HG03571 (cell line): ENCODE results near the gene HYCC1.
A peak's percentile ranks its signal among the peaks of the same experiment; 100 is the strongest.
"Not testable (repeated sequence)": the region's sequence is repeated elsewhere in the genome, so short reads cannot be mapped to it uniquely, and the experiment has no call there.

Source experiments
- ATAC-seq: cut with Tn5 transposase; IDR thresholded peaks from one replicate; pipeline ENCODE4 v1.9.1; 2021; ENCODE audit not compliant: unreplicated experiment

Gene HYCC1

GRCh38 chr7:23013715-23014649 is at the start of gene HYCC1:
Gene HYCC1 (minus strand): TSS chr7:23014130. CDS start chr7:22991111, 23,019 bp downstream.
- ATAC-seq: peak; percentile 96

GRCh38 chr7:23062452-23062851 is 48.5 kb upstream of the HYCC1 start:
- no peak for ATAC-seq

GRCh38 chr7:23061327-23061726 is 47.4 kb upstream of the HYCC1 start:
- no peak for ATAC-seq

GRCh38 chr7:23058408-23059096 is 44.6 kb upstream of the HYCC1 start:
- ATAC-seq: no peak

GRCh38 chr7:23055582-23056178 is 41.8 kb upstream of the HYCC1 start:
- no peak for ATAC-seq

- ATAC-seq: not testable (repeated sequence)
Measured at GRCh38 chr7:23051124-23051485, 37.2 kb upstream of the HYCC1 start.

- not testable (repeated sequence) for ATAC-seq
Measured at GRCh38 chr7:23046336-23046735, 32.4 kb upstream of the HYCC1 start.

- not testable (repeated sequence) for ATAC-seq
Measured at GRCh38 chr7:23045086-23045485, 31.2 kb upstream of the HYCC1 start.

GRCh38 chr7:23044581-23044980 is 30.7 kb upstream of the HYCC1 start:
- ATAC-seq: no peak

- no peak for ATAC-seq
Measured at GRCh38 chr7:23043441-23043840, 29.5 kb upstream of the HYCC1 start.

- not testable (repeated sequence) for ATAC-seq
Measured at GRCh38 chr7:23039674-23040073, 25.7 kb upstream of the HYCC1 start.

- not testable (repeated sequence) for ATAC-seq
Measured at GRCh38 chr7:23035542-23036371, 21.8 kb upstream of the HYCC1 start.

- ATAC-seq: no peak
Measured at GRCh38 chr7:23027261-23027660, 13.3 kb upstream of the HYCC1 start.

- no peak for ATAC-seq
Measured at GRCh38 chr7:23026164-23026563, 12.2 kb upstream of the HYCC1 start.

- ATAC-seq: no peak
Measured at GRCh38 chr7:23024454-23024853, 10.5 kb upstream of the HYCC1 start.

- ATAC-seq: no peak
Measured at GRCh38 chr7:23022851-23023250, 8.9 kb upstream of the HYCC1 start.

- no peak for ATAC-seq
Measured at GRCh38 chr7:23022258-23022769, 8.4 kb upstream of the HYCC1 start.

GRCh38 chr7:23021596-23021995 is 7.7 kb upstream of the HYCC1 start:
- ATAC-seq: no peak

- no peak for ATAC-seq
Measured at GRCh38 chr7:23020742-23021401, 6.9 kb upstream of the HYCC1 start.

GRCh38 chr7:23018750-23019149 is 4.8 kb upstream of the HYCC1 start:
- no peak for ATAC-seq
